RWPE2 (cell line): ENCODE results near the gene ZNF276.

Experiments
- ATAC-seq: fragments of 200-7000 bp; cut with Tn5 transposase; 3 replicates; pipeline ENCODE4 v1.9.1; 2021; ENCODE audit warnings: low read depth
- DNase-seq: peaks from one replicate; pipeline ENCODE4 v3.0.0-alpha.2; 2020; ENCODE audit warnings: low spot score
- H3K27ac ChIP-seq: fragments of 450-650 bp; 2 replicates; pipeline ENCODE4 v1.5.1; 2017; ENCODE audit warnings: mild to moderate bottlenecking; ENCODE audit not compliant: poor library complexity, severe bottlenecking
- H3K27me3 ChIP-seq: fragments of 250-450 bp; sonication (Bioruptor Pico); 2 replicates; pipeline ENCODE4 v1.5.1; 2021; ENCODE audit warnings: mild to moderate bottlenecking, moderate library complexity; ENCODE audit not compliant: insufficient read depth, poor library complexity, severe bottlenecking
- H3K36me3 ChIP-seq: fragments of 250-450 bp; sonication (Bioruptor Pico); 2 replicates; pipeline ENCODE4 v1.5.1; 2020; ENCODE audit warnings: low read depth, mild to moderate bottlenecking, moderate library complexity
- H3K4me1 ChIP-seq: fragments of 250-450 bp; sonication (Bioruptor Pico); 2 replicates; pipeline ENCODE4 v1.5.1; 2021; ENCODE audit warnings: mild to moderate bottlenecking, moderate library complexity; ENCODE audit not compliant: insufficient read depth, poor library complexity, severe bottlenecking
- H3K4me3 ChIP-seq: fragments of 250-450 bp; sonication (Bioruptor Pico); 2 replicates; pipeline ENCODE4 v1.5.1; 2021; ENCODE audit warnings: mild to moderate bottlenecking, moderate library complexity; ENCODE audit not compliant: severe bottlenecking
- H3K9me3 ChIP-seq: fragments of 250-450 bp; sonication (Bioruptor Pico); 2 replicates; pipeline ENCODE4 v1.5.1; 2021; ENCODE audit warnings: mild to moderate bottlenecking, moderate library complexity; ENCODE audit not compliant: severe bottlenecking
- CTCF ChIP-seq: fragments of 450-650 bp; IDR thresholded peaks from one replicate; pipeline ENCODE4 v1.5.1; 2017; ENCODE audit warnings: mild to moderate bottlenecking, moderate library complexity; ENCODE audit not compliant: poor library complexity, severe bottlenecking

ZNF276 gene

GRCh38 chr16:89716493-89716892, 4.8 kb upstream of the ZNF276 start:
- ATAC-seq (no peak), DNase-seq (peak; percentile 69)
- no peak overlapping the region for H3K4me3 ChIP-seq
- no peak overlapping the region for H3K27ac ChIP-seq
- no peaks in the 10 kb centered on the region for H3K27me3 ChIP-seq
- no peak for TF ChIP-seq CTCF
- H3K4me1 ChIP-seq = peaks cover 12% of the 10 kb centered on the region
- H3K9me3 ChIP-seq = no peaks in the 10 kb centered on the region
- H3K36me3 ChIP-seq = peaks cover 29% of the 10 kb centered on the region

GRCh38 chr16:89716916-89717687, 4.2 kb upstream of the ZNF276 start:
- no peaks in the 10 kb centered on the region for H3K27me3 ChIP-seq
- H3K27ac ChIP-seq = no peak overlapping the region
- no peak for DNase-seq
- H3K36me3 ChIP-seq = peaks cover 29% of the 10 kb centered on the region
- ATAC-seq = no peak
- TF ChIP-seq CTCF = no peak
- no peaks in the 10 kb centered on the region for H3K9me3 ChIP-seq
- no peak overlapping the region for H3K4me3 ChIP-seq
- peaks cover 12% of the 10 kb centered on the region for H3K4me1 ChIP-seq

- H3K4me1 ChIP-seq = peaks cover 15% of the 10 kb centered on the region
- TF ChIP-seq CTCF = no peak
- ATAC-seq (no peak), DNase-seq (peak; percentile 56)
- no peaks in the 10 kb centered on the region for H3K27me3 ChIP-seq
- no peaks in the 10 kb centered on the region for H3K9me3 ChIP-seq
- H3K27ac ChIP-seq = peak overlapping the region; percentile 91
- peaks cover 29% of the 10 kb centered on the region for H3K36me3 ChIP-seq
- H3K4me3 ChIP-seq = no peak overlapping the region
Observed at GRCh38 chr16:89717688-89718505, 3.4 kb upstream of the ZNF276 start.

- Histone ChIP-seq H3K36me3 (peaks cover 30% of the 10 kb centered on the region), H3K9me3 (no peaks in the 10 kb centered on the region), H3K4me3 (peak overlapping the region; percentile 79), H3K27me3 (no peaks in the 10 kb centered on the region), H3K4me1 (peaks cover 18% of the 10 kb centered on the region), H3K27ac (peak overlapping the region; percentile 91)
- DNase-seq (peak; percentile 65), ATAC-seq (peak; percentile 3)
- TF ChIP-seq CTCF = no peak
Observed at GRCh38 chr16:89720551-89720812, 855 bp upstream of the ZNF276 start.
